RWPE1 (cell line): ENCODE results near the gene GPR137B.

Experiments
- CTCF ChIA-PET: fragments of 350-600 bp; sonication (Branson Sonifier 250); formaldehyde crosslinking; extraction: SDS; loops from one replicate; lab custom pipeline; 2021; lab: Yijun Ruan, JAX
- POLR2A ChIA-PET: fragments of 400-600 bp; formaldehyde crosslinking; extraction: SDS; loops from one replicate; lab custom pipeline; 2020; ENCODE audit warnings: antibody characterized with exemption; ENCODE audit not compliant: low non-redundant PET; lab: Yijun Ruan, JAX
- DNase-seq: peaks from one replicate; pipeline ENCODE4 v3.0.0; 2012; ENCODE audit warnings: low spot score
- H3K27ac ChIP-seq: fragments of 450-650 bp; 2 replicates; pipeline ENCODE4 v1.5.1; 2017
- TF ChIP-seq, protein P1 (sequence below): fragments of 450-650 bp; conservative IDR thresholded peaks from 2 replicates; pipeline ENCODE4 v1.5.1; 2017; ENCODE audit warnings: low read depth, mild to moderate bottlenecking

The GPR137B gene

GRCh38 chr1:236228411-236228810 lies 86.1 kb downstream of the GPR137B start:
- CTCF ChIA-PET: no interaction called here
- DNase-seq: no peak
- TF ChIP-seq, protein P1, sequence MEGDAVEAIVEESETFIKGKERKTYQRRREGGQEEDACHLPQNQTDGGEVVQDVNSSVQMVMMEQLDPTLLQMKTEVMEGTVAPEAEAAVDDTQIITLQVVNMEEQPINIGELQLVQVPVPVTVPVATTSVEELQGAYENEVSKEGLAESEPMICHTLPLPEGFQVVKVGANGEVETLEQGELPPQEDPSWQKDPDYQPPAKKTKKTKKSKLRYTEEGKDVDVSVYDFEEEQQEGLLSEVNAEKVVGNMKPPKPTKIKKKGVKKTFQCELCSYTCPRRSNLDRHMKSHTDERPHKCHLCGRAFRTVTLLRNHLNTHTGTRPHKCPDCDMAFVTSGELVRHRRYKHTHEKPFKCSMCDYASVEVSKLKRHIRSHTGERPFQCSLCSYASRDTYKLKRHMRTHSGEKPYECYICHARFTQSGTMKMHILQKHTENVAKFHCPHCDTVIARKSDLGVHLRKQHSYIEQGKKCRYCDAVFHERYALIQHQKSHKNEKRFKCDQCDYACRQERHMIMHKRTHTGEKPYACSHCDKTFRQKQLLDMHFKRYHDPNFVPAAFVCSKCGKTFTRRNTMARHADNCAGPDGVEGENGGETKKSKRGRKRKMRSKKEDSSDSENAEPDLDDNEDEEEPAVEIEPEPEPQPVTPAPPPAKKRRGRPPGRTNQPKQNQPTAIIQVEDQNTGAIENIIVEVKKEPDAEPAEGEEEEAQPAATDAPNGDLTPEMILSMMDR: no peak
- H3K27ac ChIP-seq: no peak overlapping the region
- POLR2A ChIA-PET: no interaction called here

DNA sequence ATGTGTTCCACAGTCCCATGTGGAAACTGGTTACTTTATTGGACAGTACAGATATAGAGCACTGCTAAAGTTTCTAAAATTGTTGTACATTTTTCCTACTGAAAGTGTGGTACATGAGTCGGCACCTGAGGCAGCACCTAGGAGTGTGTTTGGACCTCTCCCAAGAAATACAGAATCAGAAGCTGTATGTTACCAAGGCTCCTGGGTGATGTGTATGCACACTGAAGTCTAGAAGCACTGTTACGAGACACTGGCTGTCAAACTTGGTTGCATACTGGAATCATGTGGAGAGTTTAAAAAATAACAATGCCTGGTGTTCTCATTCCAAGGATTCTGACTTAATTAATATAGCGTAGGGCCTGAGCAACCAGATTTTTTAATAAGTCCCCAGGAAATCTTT lies 92.8 kb downstream of the GPR137B start:
- POLR2A ChIA-PET: no interaction called here
- TF ChIP-seq, protein P1: no peak
- CTCF ChIA-PET: interaction anchor here (0.6 kb wide), 1 partner anchor 13 kb away, joined by 4 read pairs; no protein-coding TSS in a partner anchor
- H3K27ac ChIP-seq: no peak overlapping the region
- no peak for DNase-seq

DNA sequence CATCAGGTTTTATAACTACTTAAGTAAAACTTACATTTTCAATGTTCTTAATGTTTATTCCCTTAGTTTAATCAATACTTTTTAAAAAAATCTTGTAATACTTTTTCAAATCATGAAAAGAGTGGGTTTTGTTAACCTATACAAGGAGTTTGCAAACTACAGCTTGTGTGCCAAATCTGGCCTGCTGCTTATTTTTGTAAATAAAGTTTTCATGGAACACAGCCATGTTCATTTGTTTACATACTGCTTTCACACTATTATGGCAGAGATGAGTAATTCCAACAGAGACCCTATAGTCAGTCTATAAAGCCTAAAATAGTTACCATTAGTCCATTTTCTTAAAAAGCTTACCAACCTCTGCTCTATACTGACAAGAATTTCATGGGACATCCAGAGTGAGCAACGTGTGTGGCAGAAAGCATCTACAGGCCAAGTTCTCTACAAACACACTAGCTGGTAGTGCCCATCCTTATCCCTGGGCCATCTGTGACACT lies 96.8 kb downstream of the GPR137B start:
- TF ChIP-seq, protein P1: no peak
- POLR2A ChIA-PET: no interaction called here
- CTCF ChIA-PET: interaction anchor here (0.6 kb wide), 2 partner anchors 42 to 659 kb away, joined by 3 to 9 read pairs; no protein-coding TSS in a partner anchor
- no peak for DNase-seq
- H3K27ac ChIP-seq: no peak overlapping the region

GRCh38 chr1:236240675-236241074 lies 98.3 kb downstream of the GPR137B start:
- ChIA-PET POLR2A (no interaction called here), CTCF (interaction anchor here (0.5 kb wide), 1 partner anchor 219 kb away, joined by 3 read pairs; no protein-coding TSS in a partner anchor)
- DNase-seq: no peak
- TF ChIP-seq, protein P1: no peak
- H3K27ac ChIP-seq: no peak overlapping the region

DNA sequence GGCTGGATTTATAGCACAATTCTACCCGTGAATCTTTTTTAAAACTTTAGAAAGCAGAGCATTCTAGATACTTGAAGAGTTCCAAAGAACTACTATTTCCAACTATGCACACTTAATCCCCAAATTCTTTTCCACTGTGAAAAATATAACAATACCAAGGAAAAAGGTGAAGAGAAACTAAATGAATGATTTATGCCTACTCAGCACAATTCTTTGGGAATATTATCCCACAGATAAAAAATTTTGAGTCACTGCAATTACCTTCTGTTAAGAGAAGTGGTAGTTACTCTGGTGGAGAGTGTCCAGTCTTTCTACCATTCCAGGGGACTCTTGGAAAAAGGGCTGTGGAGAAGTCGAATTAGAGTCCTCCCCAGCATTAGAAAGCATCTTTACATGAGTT lies 100.2 kb downstream of the GPR137B start:
- POLR2A ChIA-PET: no interaction called here

DNA sequence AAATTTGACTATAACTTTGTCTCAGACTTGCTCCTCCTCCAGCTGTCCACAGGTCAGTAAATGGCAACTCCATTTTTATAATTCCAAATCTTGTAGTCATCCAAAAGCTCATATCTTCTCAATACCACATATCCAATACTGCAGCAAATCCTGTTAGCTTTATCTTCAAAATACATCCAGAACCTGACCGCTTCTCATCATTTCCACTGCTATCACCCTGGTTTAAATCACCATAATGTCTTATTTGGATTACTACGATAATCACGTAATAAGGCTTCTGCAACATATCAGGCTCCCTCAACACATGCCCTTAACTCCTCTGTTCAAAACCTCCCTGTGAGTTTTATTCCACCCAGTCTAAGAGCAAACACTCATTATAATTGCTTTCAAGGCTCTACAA lies 104.9 kb downstream of the GPR137B start:
- POLR2A ChIA-PET: no interaction called here
- CTCF ChIA-PET: interaction anchor here (0.6 kb wide), 1 partner anchor 267 kb away, joined by 3 read pairs; no protein-coding TSS in a partner anchor
- H3K27ac ChIP-seq: no peak overlapping the region
- no peak for DNase-seq
- TF ChIP-seq, protein P1: no peak

More for the DNA sequence above, 100.2 kb downstream of the GPR137B start:
- no peak overlapping the region for H3K27ac ChIP-seq
- TF ChIP-seq, protein P1: no peak
- DNase-seq: no peak
- CTCF ChIA-PET: interaction anchor here (0.6 to 0.8 kb wide), 2 partner anchors 19 to 35 kb away, joined by 4 to 6 read pairs; no protein-coding TSS in a partner anchor
